Transverse colon (tissue), 4 donors: Measurements from ENCODE around the gene CST8. TPM values are rescaled to one million over a fixed set of nuclear protein-coding genes. Genes with fewer than 3 reads are reported as not detected.

Experiments
- DNase-seq: peaks from one replicate; pipeline ENCODE4 v3.0.0-alpha.2; 2019
- H3K27ac ChIP-seq, 4 donors: fragments of 200-600 bp; sonication (generic); 2 replicates each; pipeline ENCODE4 v1.5.1; 2016 to 2018; ENCODE audit warnings: inconsistent platforms in 4 of 4
- H3K27me3 ChIP-seq: fragments of 200-600 bp; sonication (generic); 2 replicates; pipeline ENCODE4 v1.5.1; 2017; ENCODE audit warnings: inconsistent platforms
- H3K36me3 ChIP-seq, 4 donors: fragments of 200-600 bp; sonication (generic); 2 replicates each; pipeline ENCODE4 v1.5.1; 2017 to 2019; ENCODE audit warnings: inconsistent platforms in 4 of 4
- H3K4me1 ChIP-seq, 4 donors: fragments of 200-600 bp; sonication (generic); 2 replicates each; pipeline ENCODE4 v1.5.1; 2017 to 2020; ENCODE audit warnings: inconsistent platforms in 4 of 4
- H3K4me3 ChIP-seq, 4 donors: fragments of 200-600 bp; sonication (generic); 1 replicate in 1 of 4; 2 replicates in 3 of 4; pipeline versions ENCODE4 v1.5.1 to v1.6.1; 2017 to 2019; ENCODE audit warnings: inconsistent platforms in 4 of 4
- H3K9me3 ChIP-seq, 2 donors: fragments of 200-600 bp; sonication (generic); 2 replicates each; pipeline ENCODE4 v1.5.1; 2017 to 2019; ENCODE audit warnings: inconsistent platforms in 2 of 2
- EP300 ChIP-seq: sonication (generic); formaldehyde crosslinking; IDR thresholded peaks from one replicate; pipeline ENCODE4 v1.6.1; 2017; ENCODE audit warnings: antibody characterized with exemption, low read depth
- POLR2A ChIP-seq: fragments of 450-650 bp; IDR thresholded peaks from one replicate; pipeline ENCODE4 v1.6.1; 2016; ENCODE audit warnings: antibody characterized with exemption, mild to moderate bottlenecking, moderate library complexity
- POLR2AphosphoS5 ChIP-seq, 3 donors: sonication (generic); formaldehyde crosslinking; IDR thresholded peaks; one replicate each; pipeline ENCODE4 v1.6.1; 2016; ENCODE audit warnings: antibody characterized with exemption in 3 of 3
- WGBS, 2 donors: methylation state at CpG; one replicate each; pipeline ENCODE4 v1.1.5; 2018; ENCODE audit warnings: low coverage in 1 of 2; 5-methylcytosine and 5-hydroxymethylcytosine counted together
- in situ Hi-C, 4 donors: fragments of 200-750 bp; cut with MboI; loops; one replicate each; pipeline versions ENCODE4 v1.15.0 to v1.15.1; 2017; ENCODE audit warnings: low sequenced_read_pairs in 3 of 4, low pct_ligation_motif_present in 1 of 4, low pct_unique_long_range_greater_than_20kb in 1 of 4
- intact Hi-C: fragments of 100-400 bp; cut with DNase I; formaldehyde crosslinking; loops from one replicate; pipeline ENCODE4 v1.15.1; 2023; ENCODE audit warnings: low total_unique reads
- total RNA-seq, 4 donors: library from RNA; depleted of rRNA; stranded (reverse); fragments of >200 nt; gene quantifications; one replicate each; pipeline ENCODE4 v1.1.0, GENCODE V29; 2016
- TF ChIP-seq, protein P1 (sequence below), 5 experiments: fragments of 200-600 bp in 3 of 5; fragments of 450-650 bp in 2 of 5; sonication (generic) in 3 of 5; IDR thresholded peaks; 1 replicate in 2 of 5; 2 replicates in 3 of 5; pipeline ENCODE4 v1.5.1; 2016 to 2017; ENCODE audit warnings: antibody characterized with exemption in 5 of 5, inconsistent platforms in 3 of 5, mild to moderate bottlenecking in 2 of 5, moderate library complexity in 1 of 5

The CST8 gene
- total RNA-seq, 4 donors from 2014 or later = not detected

- Histone ChIP-seq H3K36me3 (no peaks in the 10 kb centered on the region), H3K27ac (no peak overlapping the region), H3K9me3 (no peaks in the 10 kb centered on the region), H3K4me1 (no peaks in the 10 kb centered on the region), H3K4me3 (no peak overlapping the region), H3K27me3 (no peaks in the 10 kb centered on the region)
- TF ChIP-seq POLR2AphosphoS5 (IDR thresholded peaks at IDR 0.05) = no peak
- TF ChIP-seq EP300 = no peak
- no peak for TF ChIP-seq POLR2A
- TF ChIP-seq, protein P1, sequence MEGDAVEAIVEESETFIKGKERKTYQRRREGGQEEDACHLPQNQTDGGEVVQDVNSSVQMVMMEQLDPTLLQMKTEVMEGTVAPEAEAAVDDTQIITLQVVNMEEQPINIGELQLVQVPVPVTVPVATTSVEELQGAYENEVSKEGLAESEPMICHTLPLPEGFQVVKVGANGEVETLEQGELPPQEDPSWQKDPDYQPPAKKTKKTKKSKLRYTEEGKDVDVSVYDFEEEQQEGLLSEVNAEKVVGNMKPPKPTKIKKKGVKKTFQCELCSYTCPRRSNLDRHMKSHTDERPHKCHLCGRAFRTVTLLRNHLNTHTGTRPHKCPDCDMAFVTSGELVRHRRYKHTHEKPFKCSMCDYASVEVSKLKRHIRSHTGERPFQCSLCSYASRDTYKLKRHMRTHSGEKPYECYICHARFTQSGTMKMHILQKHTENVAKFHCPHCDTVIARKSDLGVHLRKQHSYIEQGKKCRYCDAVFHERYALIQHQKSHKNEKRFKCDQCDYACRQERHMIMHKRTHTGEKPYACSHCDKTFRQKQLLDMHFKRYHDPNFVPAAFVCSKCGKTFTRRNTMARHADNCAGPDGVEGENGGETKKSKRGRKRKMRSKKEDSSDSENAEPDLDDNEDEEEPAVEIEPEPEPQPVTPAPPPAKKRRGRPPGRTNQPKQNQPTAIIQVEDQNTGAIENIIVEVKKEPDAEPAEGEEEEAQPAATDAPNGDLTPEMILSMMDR (IDR thresholded peaks at IDR 0.05) = no peak
- intact Hi-C loops (no loop called here), in situ Hi-C loops (loop anchor here in 1 of 4 donors (25.0 kb wide), 1 partner anchor 111 kb away; the partner anchor contains the start of gene CST9L)
- DNase-seq = no peak
- 83 to 89% methylated on average over 1 of the region's 1 CpG for WGBS, 2 donors
These were observed 40.0 kb upstream of the CST8 start for GRCh38 chr20:23450877-23451276.

DNA sequence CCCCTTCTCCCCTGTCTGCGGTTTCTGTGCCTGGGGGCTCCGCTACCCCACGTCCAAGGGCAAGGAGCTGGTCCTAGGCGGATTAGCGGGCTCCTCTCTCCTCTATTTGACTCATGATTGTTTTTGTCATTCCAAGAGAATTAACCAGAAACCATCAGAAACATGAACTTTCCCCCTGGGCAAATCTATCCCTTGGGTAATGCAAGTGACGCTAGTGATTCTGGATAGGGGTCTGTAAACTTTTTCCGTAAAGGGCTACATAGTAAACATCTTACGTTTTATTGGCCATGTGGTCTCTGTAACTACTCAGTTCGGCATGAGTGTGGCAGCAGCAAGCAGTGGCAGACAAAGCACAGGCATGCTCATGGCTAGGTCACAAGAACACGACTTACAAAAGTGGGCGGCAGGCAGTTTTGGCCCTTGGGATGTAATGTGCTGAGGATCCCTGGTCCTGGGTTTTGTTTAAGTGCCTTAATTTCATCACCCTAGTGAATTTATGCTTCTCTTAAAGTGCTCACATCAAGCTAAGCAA lies 38.9 kb upstream of the CST8 start:
- H3K36me3 ChIP-seq = no peaks in the 10 kb centered on the region
- H3K27ac ChIP-seq = no peak overlapping the region
- intact Hi-C loops = no loop called here
- H3K4me1 ChIP-seq = no peaks in the 10 kb centered on the region
- H3K4me3 ChIP-seq = no peak overlapping the region
- no peak for DNase-seq
- in situ Hi-C loops = loop anchor here in 1 of 4 donors (25.0 kb wide), 1 partner anchor 110 kb away; the partner anchor contains the start of gene CST9L
- no peaks in the 10 kb centered on the region for H3K9me3 ChIP-seq
- no peak for TF ChIP-seq EP300
- TF ChIP-seq POLR2A = no peak
- TF ChIP-seq, protein P1 (IDR thresholded peaks at IDR 0.05) = no peak
- peak; percentile 35 to 85 (median 70) for TF ChIP-seq POLR2AphosphoS5 (IDR thresholded peaks at IDR 0.05)
- H3K27me3 ChIP-seq = no peaks in the 10 kb centered on the region
- WGBS, 2 donors = 72 to 80% methylated on average over 1 to 11 of the region's 11 CpGs

DNA sequence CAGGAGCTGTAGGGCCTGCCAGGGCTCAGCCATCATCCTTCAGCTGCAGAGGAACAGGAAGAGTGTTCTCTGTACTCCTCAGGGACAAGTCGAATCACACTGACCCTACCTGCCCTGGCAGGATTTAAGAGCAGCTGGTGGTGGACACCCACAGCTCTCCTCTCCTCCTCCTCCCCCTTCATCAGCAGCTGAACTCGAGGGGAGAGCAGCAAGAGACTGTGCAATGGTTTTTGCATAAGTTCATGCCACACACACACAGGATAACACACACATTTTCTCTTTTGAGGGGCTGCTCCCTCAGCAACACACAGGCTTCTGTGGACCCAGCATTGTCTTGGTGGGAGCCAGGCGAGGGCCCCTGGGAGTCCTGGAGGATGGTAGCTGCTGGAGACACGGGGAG lies 38.1 kb upstream of the CST8 start, which contains the start of gene CST11:
Gene CST11 (minus strand): TSS at position 101 of the 400 bp plus-strand sequence. CDS start 65 bp downstream, at position 36.
- DNase-seq = no peak
- in situ Hi-C loops = loop anchor here in 1 of 4 donors (25.0 kb wide), 1 partner anchor 110 kb away; the partner anchor contains the start of gene CST9L
- intact Hi-C loops = no loop called here
- no peaks in the 10 kb centered on the region for H3K9me3 ChIP-seq
- no peaks in the 10 kb centered on the region for H3K4me1 ChIP-seq
- TF ChIP-seq POLR2AphosphoS5 (IDR thresholded peaks at IDR 0.05) (no peak), EP300 (no peak), POLR2A (no peak)
- TF ChIP-seq, protein P1 (IDR thresholded peaks at IDR 0.05) = no peak
- no peaks in the 10 kb centered on the region for H3K27me3 ChIP-seq
- H3K27ac ChIP-seq = no peak within 1 kb of the TSS
- H3K36me3 ChIP-seq = no peaks in the 10 kb centered on the region
- H3K4me3 ChIP-seq = no peak within 1 kb of the TSS
- 55% methylated on average over 4 of the region's 4 CpGs; no CpG with 5 or more reads in 1 of the 2 donors for WGBS, 2 donors

GRCh38 chr20:23453549-23454543 lies 37.1 kb upstream of the CST8 start:
- Histone ChIP-seq H3K9me3 (no peaks in the 10 kb centered on the region), H3K27ac (no peak overlapping the region), H3K36me3 (no peaks in the 10 kb centered on the region), H3K27me3 (no peaks in the 10 kb centered on the region), H3K4me1 (no peaks in the 10 kb centered on the region), H3K4me3 (no peak overlapping the region)
- in situ Hi-C loops (loop anchor here in 1 of 4 donors (25.0 kb wide), 1 partner anchor 108 kb away; the partner anchor contains the start of gene CST9L), intact Hi-C loops (no loop called here)
- TF ChIP-seq EP300 (no peak), POLR2A (no peak), POLR2AphosphoS5 (IDR thresholded peaks at IDR 0.05) (no peak)
- TF ChIP-seq, protein P1 (IDR thresholded peaks at IDR 0.05) = no peak
- 91 to 93% methylated on average over 6 to 15 of the region's 15 CpGs for WGBS, 2 donors
- no peak for DNase-seq
